Fibroblast of lung (primary cell): Measurements from ENCODE around the gene SNAP25. TPM values are rescaled to one million over a fixed set of nuclear protein-coding genes. Genes with fewer than 3 reads are reported as not detected.

ENCODE experiments used
- DNase-seq, 2 donors: peaks; one replicate each; pipeline versions ENCODE4 v3.0.0 to v3.0.0-alpha.2; 2010; ENCODE audit warnings: low read depth in 2 of 2
- H2AFZ ChIP-seq: 2 replicates; pipeline ENCODE4 v1.5.1; 2012; ENCODE audit warnings: low read length, control low read depth, inconsistent platforms
- H3K27ac ChIP-seq: 2 replicates; pipeline ENCODE4 v1.5.1; 2011; ENCODE audit warnings: low read length, control low read depth; ENCODE audit not compliant: insufficient read depth
- H3K27me3 ChIP-seq: 2 replicates; pipeline ENCODE4 v1.5.1; 2011; ENCODE audit warnings: mild to moderate bottlenecking, low read length; ENCODE audit not compliant: control insufficient read depth, insufficient read depth
- H3K36me3 ChIP-seq: 2 replicates; pipeline ENCODE4 v1.5.1; 2011; ENCODE audit warnings: low read length; ENCODE audit not compliant: control insufficient read depth, insufficient read depth
- H3K4me1 ChIP-seq: 2 replicates; pipeline ENCODE4 v1.5.1; 2011; ENCODE audit warnings: low read length; ENCODE audit not compliant: control insufficient read depth, insufficient read depth; ENCODE audit errors: extremely low read depth
- H3K4me2 ChIP-seq: 2 replicates; pipeline ENCODE4 v1.5.1; 2011; ENCODE audit warnings: low read length, control low read depth; ENCODE audit not compliant: insufficient read depth; ENCODE audit errors: extremely low read depth
- H3K4me3 ChIP-seq, 4 experiments: fragments of 200-600 bp in 1 of 4; sonication (generic) in 1 of 4; replicated peaks in 1 of 4; 2 replicates each; pipeline ENCODE4 v1.5.1; 2011 to 2016; ENCODE audit warnings: low read length in 4 of 4, low read depth in 3 of 4, mild to moderate bottlenecking in 3 of 4, control low read depth in 2 of 4, inconsistent platforms in 1 of 4, mixed read lengths in 1 of 4; ENCODE audit not compliant: insufficient read depth in 1 of 4; ENCODE audit errors: control extremely low read depth in 1 of 4
- H3K79me2 ChIP-seq: 2 replicates; pipeline ENCODE4 v1.5.1; 2012; ENCODE audit warnings: mild to moderate bottlenecking, low read length, inconsistent platforms; ENCODE audit not compliant: control insufficient read depth, insufficient read depth
- H3K9ac ChIP-seq: 2 replicates; pipeline ENCODE4 v1.5.1; 2011; ENCODE audit warnings: mild to moderate bottlenecking, low read length, control low read depth; ENCODE audit not compliant: insufficient read depth
- H3K9me3 ChIP-seq: 2 replicates; pipeline ENCODE4 v1.5.1; 2012; ENCODE audit warnings: low read depth, low read length; ENCODE audit not compliant: control insufficient read depth, insufficient read depth
- H4K20me1 ChIP-seq: 2 replicates; pipeline ENCODE4 v1.5.1; 2011; ENCODE audit warnings: low read length; ENCODE audit not compliant: control insufficient read depth, insufficient read depth; ENCODE audit errors: extremely low read depth
- EZH2 ChIP-seq: IDR thresholded peaks from 2 replicates; pipeline ENCODE4 v1.5.1; 2012; ENCODE audit warnings: low read length, control low read depth, mild to moderate bottlenecking; ENCODE audit errors: missing control alignments
- polyA plus RNA-seq, 2 donors: library from polyadenylated mRNA; depleted of rRNA in 1 of 2; stranded (reverse) in 1 of 2; unstranded in 1 of 2; fragments of >200 nt; gene quantifications; 2 replicates each; pipeline ENCODE4 v1.2.1, GENCODE V29; 2011 to 2012; ENCODE audit warnings: missing spikeins in 1 of 2
- total RNA-seq: library from RNA; depleted of rRNA; stranded (reverse); fragments of >200 nt; gene quantifications from 2 replicates; pipeline ENCODE4 v1.2.1, GENCODE V29; 2014
- TF ChIP-seq, protein P1 (sequence below), 2 donors: IDR thresholded peaks in 1 of 2; conservative IDR thresholded peaks in 1 of 2; 1 replicate in 1 of 2; 2 replicates in 1 of 2; pipeline ENCODE4 v1.5.1; 2011 to 2012; ENCODE audit warnings: low read length in 2 of 2, control low read depth in 1 of 2, inconsistent platforms in 1 of 2, low read depth in 1 of 2, mild to moderate bottlenecking in 1 of 2

The SNAP25 gene
- total and polyA plus RNA-seq, 2 donors (not counting 1 experiment from before 2014, with no cell fraction given) = 4.5 to 8.2 TPM

DNA sequence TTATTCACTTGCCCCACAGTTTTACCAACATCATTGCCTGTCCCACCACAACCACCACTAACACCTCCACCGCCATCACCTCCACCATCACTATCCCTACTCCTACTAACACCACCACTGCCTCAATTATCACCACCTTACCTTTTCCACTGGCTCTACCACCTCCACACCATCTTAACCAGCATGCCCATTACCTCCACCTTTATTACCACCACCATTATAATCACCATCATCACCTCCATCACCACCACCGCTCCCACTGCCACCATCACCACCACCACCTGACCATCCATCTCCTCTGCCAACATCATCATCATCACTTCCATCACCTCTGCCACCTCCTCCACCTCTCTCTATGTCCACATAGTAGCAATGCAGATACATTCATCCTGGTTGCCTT lies 90.0 kb downstream of the SNAP25 start:
- H4K20me1 ChIP-seq = no peaks in the 10 kb centered on the region
- peak overlapping the region; percentile 36 for H3K4me2 ChIP-seq
- peaks cover 30% of the 10 kb centered on the region for H3K4me1 ChIP-seq
- H2AFZ ChIP-seq = no peak overlapping the region
- no peak overlapping the region for H3K9ac ChIP-seq
- TF ChIP-seq, protein P1, sequence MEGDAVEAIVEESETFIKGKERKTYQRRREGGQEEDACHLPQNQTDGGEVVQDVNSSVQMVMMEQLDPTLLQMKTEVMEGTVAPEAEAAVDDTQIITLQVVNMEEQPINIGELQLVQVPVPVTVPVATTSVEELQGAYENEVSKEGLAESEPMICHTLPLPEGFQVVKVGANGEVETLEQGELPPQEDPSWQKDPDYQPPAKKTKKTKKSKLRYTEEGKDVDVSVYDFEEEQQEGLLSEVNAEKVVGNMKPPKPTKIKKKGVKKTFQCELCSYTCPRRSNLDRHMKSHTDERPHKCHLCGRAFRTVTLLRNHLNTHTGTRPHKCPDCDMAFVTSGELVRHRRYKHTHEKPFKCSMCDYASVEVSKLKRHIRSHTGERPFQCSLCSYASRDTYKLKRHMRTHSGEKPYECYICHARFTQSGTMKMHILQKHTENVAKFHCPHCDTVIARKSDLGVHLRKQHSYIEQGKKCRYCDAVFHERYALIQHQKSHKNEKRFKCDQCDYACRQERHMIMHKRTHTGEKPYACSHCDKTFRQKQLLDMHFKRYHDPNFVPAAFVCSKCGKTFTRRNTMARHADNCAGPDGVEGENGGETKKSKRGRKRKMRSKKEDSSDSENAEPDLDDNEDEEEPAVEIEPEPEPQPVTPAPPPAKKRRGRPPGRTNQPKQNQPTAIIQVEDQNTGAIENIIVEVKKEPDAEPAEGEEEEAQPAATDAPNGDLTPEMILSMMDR (conservative IDR thresholded peaks at IDR 0.05 in 1 of 2, IDR thresholded peaks at IDR 0.05 in 1 of 2; ENCODE audit: low read depth in 1 of 2, low read length in 2 of 2) = no peak
- no peak for TF ChIP-seq EZH2
- H3K27ac ChIP-seq = peak overlapping the region; percentile 76
- H3K36me3 ChIP-seq = no peaks in the 10 kb centered on the region
- no peaks in the 10 kb centered on the region for H3K79me2 ChIP-seq
- no peaks in the 10 kb centered on the region for H3K9me3 ChIP-seq
- H3K4me3 ChIP-seq = no peak overlapping the region
- no peaks in the 10 kb centered on the region for H3K27me3 ChIP-seq
- no peak for DNase-seq

- peaks cover 36% of the 10 kb centered on the region for H3K4me1 ChIP-seq
Measured at GRCh38 chr20:10309326-10309725, 90.7 kb downstream of the SNAP25 start.

DNA sequence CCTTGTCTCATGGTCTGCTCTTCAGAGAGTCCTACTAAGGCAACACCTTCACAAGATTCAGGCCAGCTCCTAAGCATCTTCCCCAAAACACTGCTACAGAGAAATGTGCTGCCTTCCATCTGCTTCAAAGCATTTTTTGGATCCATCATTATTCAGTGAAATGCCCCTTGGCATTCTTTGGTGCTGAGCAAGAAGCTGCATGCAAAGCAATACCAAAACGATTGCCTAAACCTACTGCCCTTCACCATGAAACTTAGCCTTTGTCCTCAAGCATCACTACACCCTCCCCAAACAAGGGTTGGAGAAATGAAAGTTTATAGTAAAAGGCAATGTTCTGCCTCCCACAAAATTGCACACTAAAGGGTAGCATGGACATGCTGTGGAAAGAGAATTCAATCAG lies 93.5 kb downstream of the SNAP25 start:
- H3K79me2 ChIP-seq = no peaks in the 10 kb centered on the region
- TF ChIP-seq, protein P1 (conservative IDR thresholded peaks at IDR 0.05 in 1 of 2, IDR thresholded peaks at IDR 0.05 in 1 of 2; ENCODE audit: low read depth in 1 of 2, low read length in 2 of 2) = no peak
- no peak for TF ChIP-seq EZH2
- H3K4me1 ChIP-seq = peaks cover 32% of the 10 kb centered on the region
- no peak overlapping the region for H2AFZ ChIP-seq
- no peaks in the 10 kb centered on the region for H3K9me3 ChIP-seq
- H3K4me2 ChIP-seq = no peak overlapping the region
- no peaks in the 10 kb centered on the region for H4K20me1 ChIP-seq
- H3K9ac ChIP-seq = no peak overlapping the region
- H3K4me3 ChIP-seq = no peak overlapping the region
- H3K36me3 ChIP-seq = no peaks in the 10 kb centered on the region
- H3K27me3 ChIP-seq = no peaks in the 10 kb centered on the region
- H3K27ac ChIP-seq = no peak overlapping the region
- peak; percentile 64 for DNase-seq

More at GRCh38 chr20:10309326-10309725, 90.7 kb downstream of the SNAP25 start:
- Histone ChIP-seq H3K9me3 (no peaks in the 10 kb centered on the region), H3K27me3 (no peaks in the 10 kb centered on the region), H4K20me1 (no peaks in the 10 kb centered on the region), H3K27ac (peak overlapping the region; percentile 76), H3K4me3 (no peak overlapping the region), H2AFZ (no peak overlapping the region), H3K4me2 (peak overlapping the region; percentile 7), H3K9ac (no peak overlapping the region), H3K36me3 (no peaks in the 10 kb centered on the region), H3K79me2 (no peaks in the 10 kb centered on the region)
- DNase-seq = peak; percentile 98 to 99
- TF ChIP-seq, protein P1 (conservative IDR thresholded peaks at IDR 0.05 in 1 of 2, IDR thresholded peaks at IDR 0.05 in 1 of 2; ENCODE audit: low read depth in 1 of 2, low read length in 2 of 2) = no peak
